HG03095 (cell line): ENCODE data around the gene CXCR5.

Source experiments
- ATAC-seq: cut with Tn5 transposase; IDR thresholded peaks from one replicate; pipeline ENCODE4 v1.9.1; 2021; ENCODE audit warnings: moderate library complexity; ENCODE audit not compliant: unreplicated experiment

CXCR5 gene

GRCh38 chr11:118897721-118898310 lies 14.1 kb downstream of the CXCR5 start:
- ATAC-seq: no peak

GRCh38 chr11:118898400-118899295 lies 15.0 kb downstream of the CXCR5 start:
- ATAC-seq: no peak

- no peak for ATAC-seq
These were observed 15.6 kb downstream of the CXCR5 start for GRCh38 chr11:118899296-118899688.

GRCh38 chr11:118899706-118900360 lies 16.1 kb downstream of the CXCR5 start:
- ATAC-seq: no peak

- ATAC-seq: no peak
These were observed 17.1 kb downstream of the CXCR5 start for GRCh38 chr11:118900535-118901384.

- no peak for ATAC-seq
These were observed 18.0 kb downstream of the CXCR5 start for GRCh38 chr11:118901494-118902335.

GRCh38 chr11:118902336-118903203 lies 18.9 kb downstream of the CXCR5 start:
- ATAC-seq: no peak

GRCh38 chr11:118903204-118904015 lies 19.7 kb downstream of the CXCR5 start:
- ATAC-seq: no peak

- peak; percentile 69 for ATAC-seq
These were observed 23.7 kb downstream of the CXCR5 start for GRCh38 chr11:118907051-118908042.

GRCh38 chr11:118908264-118908663 lies 24.6 kb downstream of the CXCR5 start:
- ATAC-seq: no peak

GRCh38 chr11:118908901-118909618 lies 25.4 kb downstream of the CXCR5 start:
- ATAC-seq: no peak

GRCh38 chr11:118909619-118910308 lies 26.1 kb downstream of the CXCR5 start:
- ATAC-seq: no peak

- no peak for ATAC-seq
These were observed 26.8 kb downstream of the CXCR5 start for GRCh38 chr11:118910309-118911112.

- no peak for ATAC-seq
These were observed 27.6 kb downstream of the CXCR5 start for GRCh38 chr11:118911113-118911879.
